ENCODE measurements around the gene CUTC.
A peak's percentile ranks its signal among the peaks of the same experiment; 100 is the strongest.
"Not testable (repeated sequence)": the region's sequence is repeated elsewhere in the genome, so short reads cannot be mapped to it uniquely, and the experiment has no call there.

The CUTC gene

GRCh38 chr10:99732033-99732842 is at the start of gene CUTC, which contains the start of gene COX15:
Gene CUTC, plus strand, starts transcription at chr10:99732234. Its CDS starts 115 bp downstream, at chr10:99732349.
Gene COX15, minus strand, starts transcription at chr10:99732127. Its CDS starts 78 bp downstream, at chr10:99732049.
- DNase-seq (ENCODE audit: low spot score), result peak; percentile 97

GRCh38 chr10:99682752-99683151 is 49.3 kb upstream of the CUTC start:
- no peak for DNase-seq (ENCODE audit: low spot score)

GRCh38 chr10:99685597-99685967 is 46.5 kb upstream of the CUTC start:
- peak; percentile 42 for DNase-seq (ENCODE audit: low spot score)

GRCh38 chr10:99689461-99689860 is 42.6 kb upstream of the CUTC start:
- DNase-seq (ENCODE audit: low spot score), result no peak

- no peak for DNase-seq (ENCODE audit: low spot score)
These were observed 38.0 kb upstream of the CUTC start for GRCh38 chr10:99693933-99694583.

GRCh38 chr10:99695761-99696160 is 36.3 kb upstream of the CUTC start:
- DNase-seq (ENCODE audit: low spot score), result no peak

GRCh38 chr10:99698504-99699080 is 33.4 kb upstream of the CUTC start:
- DNase-seq (ENCODE audit: low spot score), result no peak

GRCh38 chr10:99700649-99701048 is 31.4 kb upstream of the CUTC start:
- DNase-seq (ENCODE audit: low spot score), result no peak

- no peak for DNase-seq (ENCODE audit: low spot score)
These were observed 23.5 kb upstream of the CUTC start for GRCh38 chr10:99708428-99709012.

GRCh38 chr10:99709480-99710229 is 22.4 kb upstream of the CUTC start:
- no peak for DNase-seq (ENCODE audit: low spot score)

GRCh38 chr10:99711129-99711719 is 20.8 kb upstream of the CUTC start:
- peak; percentile 63 for DNase-seq (ENCODE audit: low spot score)

- DNase-seq (ENCODE audit: low spot score), result no peak
These were observed 17.6 kb upstream of the CUTC start for GRCh38 chr10:99714446-99714845.

GRCh38 chr10:99720387-99720786 is 11.6 kb upstream of the CUTC start:
- DNase-seq (ENCODE audit: low spot score), result no peak

- DNase-seq (ENCODE audit: low spot score), result no peak
These were observed 2.0 kb upstream of the CUTC start for GRCh38 chr10:99730026-99730425.

GRCh38 chr10:99731306-99732032 is 565 bp upstream of the CUTC start:
- DNase-seq (ENCODE audit: low spot score), result no peak

GRCh38 chr10:99733366-99733765 is 1.3 kb downstream of the CUTC start:
- no peak for DNase-seq (ENCODE audit: low spot score)

- DNase-seq (ENCODE audit: low spot score), result not testable (repeated sequence)
These were observed 2.1 kb downstream of the CUTC start for GRCh38 chr10:99734111-99734510.

- DNase-seq (ENCODE audit: low spot score), result no peak
These were observed 8.2 kb downstream of the CUTC start for GRCh38 chr10:99740260-99740659.

GRCh38 chr10:99740933-99741559 is 9.0 kb downstream of the CUTC start:
- DNase-seq (ENCODE audit: low spot score), result no peak

GRCh38 chr10:99742254-99742653 is 10.2 kb downstream of the CUTC start:
- DNase-seq (ENCODE audit: low spot score), result no peak

Measured in Ammon's horn (tissue), 1 donor.